HFF-Myc (cell line): ENCODE results near the gene MRPS5.

Source experiments
- DNase-seq: peaks from one replicate; pipeline ENCODE4 v3.0.0-alpha.2; 2011; ENCODE audit warnings: low read depth; ENCODE audit errors: extremely low read depth
- H3K4me3 ChIP-seq: replicated peaks from 2 replicates; pipeline ENCODE4 v1.5.1; 2011; ENCODE audit warnings: low read depth, mild to moderate bottlenecking, control low read depth, low read length
- CTCF ChIP-seq: IDR thresholded peaks from 2 replicates; pipeline ENCODE4 v1.5.1; 2012; ENCODE audit warnings: mild to moderate bottlenecking, low read depth, low read length, control low read depth; ENCODE audit errors: missing control alignments

The MRPS5 gene

GRCh38 chr2:95056461-95057459, 64.8 kb downstream of the MRPS5 start:
- DNase-seq = no peak
- no peak for TF ChIP-seq CTCF

GRCh38 chr2:95056044-95056443, 65.6 kb downstream of the MRPS5 start:
- no peak for DNase-seq
- no peak overlapping the region for H3K4me3 ChIP-seq
- TF ChIP-seq CTCF = no peak

More at GRCh38 chr2:95056461-95057459, 64.8 kb downstream of the MRPS5 start:
- H3K4me3 ChIP-seq = no peak overlapping the region

- H3K4me3 ChIP-seq = no peak overlapping the region
- DNase-seq = no peak
- TF ChIP-seq CTCF = no peak
These were observed 66.3 kb downstream of the MRPS5 start for GRCh38 chr2:95055262-95055661.

- DNase-seq = no peak
- H3K4me3 ChIP-seq = no peak overlapping the region
- no peak for TF ChIP-seq CTCF
These were observed 67.6 kb downstream of the MRPS5 start for GRCh38 chr2:95054016-95054415.

GRCh38 chr2:95053543-95053942, 68.1 kb downstream of the MRPS5 start:
- DNase-seq = no peak
- H3K4me3 ChIP-seq = no peak overlapping the region
- TF ChIP-seq CTCF = no peak

- no peak for DNase-seq
- no peak overlapping the region for H3K4me3 ChIP-seq
- TF ChIP-seq CTCF = no peak
These were observed 68.7 kb downstream of the MRPS5 start for GRCh38 chr2:95052804-95053479.
